ENCODE results near the gene NOS1AP.

Gene NOS1AP

GRCh38 chr1:162147760-162148159, 78.3 kb downstream of the NOS1AP start:
- TF ChIP-seq ARNT (IDR thresholded peaks at IDR 0.05) (no peak), NFRKB (IDR thresholded peaks at IDR 0.05) (no peak), CTBP1 (IDR thresholded peaks at IDR 0.05; ENCODE audit: borderline replicate concordance) (no peak)
- DNase-seq (ENCODE audit: extremely low spot score) = no peak
- CTCF ChIA-PET = no interaction called here
- POLR2A ChIA-PET = no interaction called here

- no peak for TF ChIP-seq NFRKB (IDR thresholded peaks at IDR 0.05)
- TF ChIP-seq BHLHE40 (IDR thresholded peaks at IDR 0.05; ENCODE audit: borderline replicate concordance) = no peak
- TF ChIP-seq TARDBP (IDR thresholded peaks at IDR 0.05) = no peak
- no peak for TF ChIP-seq LEF1 (IDR thresholded peaks at IDR 0.05; ENCODE audit: borderline replicate concordance)
- no peak for TF ChIP-seq PKNOX1 (IDR thresholded peaks at IDR 0.05)
- no peak for TF ChIP-seq SP1 (IDR thresholded peaks at IDR 0.05)
- TF ChIP-seq CTBP1 (IDR thresholded peaks at IDR 0.05; ENCODE audit: borderline replicate concordance) = no peak
- no peak for TF ChIP-seq SUZ12 (IDR thresholded peaks at IDR 0.05)
- TF ChIP-seq L3MBTL2 (conservative IDR thresholded peaks at IDR 0.05) = no peak
- TF ChIP-seq ARNT (IDR thresholded peaks at IDR 0.05) = no peak
- TF ChIP-seq FOXM1 (IDR thresholded peaks at IDR 0.05; ENCODE audit: borderline replicate concordance) = no peak
- no peak for TF ChIP-seq FOXA1 (IDR thresholded peaks at IDR 0.05)
- CTCF ChIA-PET = no interaction called here
- POLR2A ChIA-PET = no interaction called here
- DNase-seq (ENCODE audit: extremely low spot score) = no peak
Observed at GRCh38 chr1:162150112-162150511, 80.6 kb downstream of the NOS1AP start.

GRCh38 chr1:162151900-162152829, 82.7 kb downstream of the NOS1AP start:
- TF ChIP-seq ZNF384 (IDR thresholded peaks at IDR 0.05) (no peak), FOXA1 (IDR thresholded peaks at IDR 0.05) (no peak), SP1 (IDR thresholded peaks at IDR 0.05) (no peak), CTBP1 (IDR thresholded peaks at IDR 0.05; ENCODE audit: borderline replicate concordance) (no peak), HDGF (IDR thresholded peaks at IDR 0.05; ENCODE audit: borderline replicate concordance) (no peak), SUZ12 (IDR thresholded peaks at IDR 0.05) (no peak), FOXM1 (IDR thresholded peaks at IDR 0.05; ENCODE audit: borderline replicate concordance) (no peak), NFRKB (IDR thresholded peaks at IDR 0.05) (no peak), PKNOX1 (IDR thresholded peaks at IDR 0.05) (no peak), ARNT (IDR thresholded peaks at IDR 0.05) (no peak), L3MBTL2 (conservative IDR thresholded peaks at IDR 0.05) (no peak), LEF1 (IDR thresholded peaks at IDR 0.05; ENCODE audit: borderline replicate concordance) (no peak), FOXK2 (IDR thresholded peaks at IDR 0.05) (no peak), TARDBP (IDR thresholded peaks at IDR 0.05) (no peak), ELF4 (IDR thresholded peaks at IDR 0.05) (no peak), BHLHE40 (IDR thresholded peaks at IDR 0.05; ENCODE audit: borderline replicate concordance) (no peak)
- ChIA-PET POLR2A (no interaction called here), CTCF (no interaction called here)
- DNase-seq (ENCODE audit: extremely low spot score) = no peak

- ChIA-PET CTCF (no interaction called here), POLR2A (no interaction called here)
- TF ChIP-seq NFRKB (IDR thresholded peaks at IDR 0.05) (no peak), CTBP1 (IDR thresholded peaks at IDR 0.05; ENCODE audit: borderline replicate concordance) (no peak), SP1 (IDR thresholded peaks at IDR 0.05) (no peak), SUZ12 (IDR thresholded peaks at IDR 0.05) (no peak), ARNT (IDR thresholded peaks at IDR 0.05) (no peak), PKNOX1 (IDR thresholded peaks at IDR 0.05) (no peak), FOXK2 (IDR thresholded peaks at IDR 0.05) (no peak), BHLHE40 (IDR thresholded peaks at IDR 0.05; ENCODE audit: borderline replicate concordance) (no peak), FOXM1 (IDR thresholded peaks at IDR 0.05; ENCODE audit: borderline replicate concordance) (no peak), FOXA1 (IDR thresholded peaks at IDR 0.05) (no peak), L3MBTL2 (conservative IDR thresholded peaks at IDR 0.05) (no peak), HDGF (IDR thresholded peaks at IDR 0.05; ENCODE audit: borderline replicate concordance) (no peak), ELF4 (IDR thresholded peaks at IDR 0.05) (no peak)
- no peak for DNase-seq (ENCODE audit: extremely low spot score)
Observed at GRCh38 chr1:162153374-162153773, 83.9 kb downstream of the NOS1AP start.

GRCh38 chr1:162157469-162157868, 88.0 kb downstream of the NOS1AP start:
- no peak for TF ChIP-seq LEF1 (IDR thresholded peaks at IDR 0.05; ENCODE audit: borderline replicate concordance)
- no peak for TF ChIP-seq CTBP1 (IDR thresholded peaks at IDR 0.05; ENCODE audit: borderline replicate concordance)
- TF ChIP-seq SP1 (IDR thresholded peaks at IDR 0.05) = no peak
- TF ChIP-seq ZNF384 (IDR thresholded peaks at IDR 0.05) = no peak
- TF ChIP-seq ARNT (IDR thresholded peaks at IDR 0.05) = no peak
- no peak for TF ChIP-seq HDGF (IDR thresholded peaks at IDR 0.05; ENCODE audit: borderline replicate concordance)
- TF ChIP-seq FOXA1 (IDR thresholded peaks at IDR 0.05) = no peak
- no peak for TF ChIP-seq L3MBTL2 (conservative IDR thresholded peaks at IDR 0.05)
- TF ChIP-seq NFRKB (IDR thresholded peaks at IDR 0.05) = no peak
- TF ChIP-seq SUZ12 (IDR thresholded peaks at IDR 0.05) = no peak
- TF ChIP-seq BHLHE40 (IDR thresholded peaks at IDR 0.05; ENCODE audit: borderline replicate concordance) = no peak
- no peak for TF ChIP-seq FOXK2 (IDR thresholded peaks at IDR 0.05)
- TF ChIP-seq ELF4 (IDR thresholded peaks at IDR 0.05) = no peak
- TF ChIP-seq TARDBP (IDR thresholded peaks at IDR 0.05) = no peak
- no peak for DNase-seq (ENCODE audit: extremely low spot score)
- POLR2A ChIA-PET = interaction anchor here (1.3 kb wide), 1 partner anchor 12 kb away, joined by 4 read pairs; no protein-coding TSS in a partner anchor
- CTCF ChIA-PET = no interaction called here
